CD4-positive, CD25-positive, alpha-beta regulatory T cell (primary cell): Measurements from ENCODE around the gene MAML2. TPM values are rescaled to one million over a fixed set of nuclear protein-coding genes. Genes with fewer than 3 reads are reported as not detected.
A peak's percentile ranks its signal among the peaks of the same experiment; 100 is the strongest.

Experiments
- ATAC-seq, 2 donors: fragments of 150-1000 bp; cut with Tn5 transposase; one replicate each; pipeline ENCODE4 v1.10.0; 2021; ENCODE audit warnings: low read depth in 2 of 2, moderate number of reproducible peaks in 2 of 2, moderate library complexity in 1 of 2
- DNase-seq, 3 donors: peaks; one replicate each; pipeline versions ENCODE4 v3.0.0 to v3.0.0-alpha.2; 2012 to 2022; ENCODE audit warnings: mixed read lengths in 1 of 3
- H3K27ac ChIP-seq: one replicate; pipeline ENCODE4 v1.7.0; 2013; ENCODE audit warnings: mild to moderate bottlenecking, low read length; ENCODE audit not compliant: insufficient read depth, poor library complexity, severe bottlenecking
- H3K27me3 ChIP-seq: one replicate; pipeline ENCODE4 v1.7.0; 2013; ENCODE audit warnings: low read length; ENCODE audit not compliant: control insufficient read depth, insufficient read depth
- H3K36me3 ChIP-seq: one replicate; pipeline ENCODE4 v1.7.0; 2013; ENCODE audit warnings: mild to moderate bottlenecking, low read length, moderate library complexity; ENCODE audit not compliant: control insufficient read depth, insufficient read depth
- H3K4me1 ChIP-seq: 2 replicates; pipeline ENCODE4 v1.7.0; 2013; ENCODE audit warnings: mild to moderate bottlenecking, low read length; ENCODE audit not compliant: insufficient read depth, control insufficient read depth, poor library complexity, severe bottlenecking
- H3K4me3 ChIP-seq: one replicate; pipeline ENCODE4 v1.7.0; 2013; ENCODE audit warnings: low read depth, mild to moderate bottlenecking, low read length, moderate library complexity
- H3K9me3 ChIP-seq, 2 experiments: 1 replicate in 1 of 2; 2 replicates in 1 of 2; pipeline ENCODE4 v1.7.0; 2013; ENCODE audit warnings: low read length in 2 of 2, mild to moderate bottlenecking in 1 of 2, moderate library complexity in 1 of 2; ENCODE audit not compliant: control insufficient read depth in 2 of 2
- H3K27ac Mint-ChIP-seq, 3 donors: one replicate each; pipeline ENCODE4 v1.8.0; 2020 to 2022; ENCODE audit warnings: mild to moderate bottlenecking in 3 of 3, mixed read lengths in 3 of 3, moderate library complexity in 2 of 3
- H3K27me3 Mint-ChIP-seq: one replicate; pipeline ENCODE4 v1.8.0; 2022; ENCODE audit warnings: mild to moderate bottlenecking, mixed read lengths
- H3K36me3 Mint-ChIP-seq: one replicate; pipeline ENCODE4 v1.8.0; 2020; ENCODE audit warnings: mixed read lengths
- H3K4me1 Mint-ChIP-seq, 4 donors: one replicate each; pipeline ENCODE4 v1.8.0; 2020 to 2022; ENCODE audit warnings: mixed read lengths in 4 of 4, mild to moderate bottlenecking in 1 of 4
- H3K4me3 Mint-ChIP-seq, 4 donors: one replicate each; pipeline ENCODE4 v1.8.0; 2020 to 2022; ENCODE audit warnings: mild to moderate bottlenecking in 4 of 4, mixed read lengths in 4 of 4, moderate library complexity in 3 of 4
- H3K9me3 Mint-ChIP-seq, 7 donors: one replicate each; pipeline ENCODE4 v1.8.0; 2020 to 2022; ENCODE audit warnings: mixed read lengths in 7 of 7, mild to moderate bottlenecking in 3 of 7, moderate library complexity in 2 of 7
- polyA plus RNA-seq, 4 donors: library from polyadenylated mRNA; unstranded; fragments of 300-500 nt; fragmentation: Illumina TruSeq; gene quantifications; one replicate each; pipeline ENCODE4 v1.2.3, GENCODE V29; 2021
- total RNA-seq: library from RNA; stranded (reverse); gene quantifications from one replicate; pipeline ENCODE4 v1.2.3, GENCODE V29; 2022

Gene MAML2
- total and polyA plus RNA-seq, 5 donors from 2014 or later = 4.1 to 35.6 (median 9.3) TPM

- Histone ChIP-seq H3K27ac (no peak overlapping the region), H3K27me3 (no peaks in the 10 kb centered on the region), H3K36me3 (peaks cover 4% of the 10 kb centered on the region), H3K4me1 (no peaks in the 10 kb centered on the region), H3K4me3 (no peak overlapping the region), H3K9me3 (no peaks in the 10 kb centered on the region)
- Mint-ChIP-seq H3K27ac (peak overlapping the region in 2 of 3 donors; percentile 27 to 53), H3K36me3 (peaks cover 19% of the 10 kb centered on the region), H3K4me1 (peaks cover 21 to 66% (median 35%) of the 10 kb centered on the region in 4 donors), H3K27me3 (no peaks in the 10 kb centered on the region), H3K4me3 (no peak overlapping the region), H3K9me3 (peaks cover 0 to 1% (median 0%) of the 10 kb centered on the region in 7 donors)
- ATAC-seq (no peak), DNase-seq (no peak)
These were observed 245.1 kb downstream of the MAML2 start for GRCh38 chr11:96097844-96098421.

DNA sequence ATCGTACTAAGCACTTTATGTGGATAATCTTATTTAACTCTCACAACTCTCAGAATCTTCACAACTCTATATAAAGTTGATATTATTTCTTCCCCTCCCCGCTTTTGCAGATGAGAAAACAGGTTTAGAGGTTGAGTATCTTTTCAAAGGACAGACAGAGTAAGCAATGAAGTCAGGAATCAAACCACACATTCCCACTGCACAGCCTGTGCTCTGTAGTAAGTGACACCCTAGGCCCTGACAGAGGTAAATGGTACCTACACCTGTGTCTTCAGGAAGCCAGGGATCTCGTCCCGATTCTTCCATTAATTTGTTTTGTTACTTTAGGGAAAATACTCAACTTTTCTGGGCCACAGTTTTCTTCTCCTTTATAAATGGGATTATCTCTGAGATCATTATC lies 246.6 kb downstream of the MAML2 start:
- ATAC-seq (no peak), DNase-seq (no peak)
- Histone ChIP-seq H3K27ac (no peak overlapping the region), H3K9me3 (no peaks in the 10 kb centered on the region), H3K4me1 (peaks cover 13% of the 10 kb centered on the region), H3K36me3 (peaks cover 7% of the 10 kb centered on the region), H3K4me3 (no peak overlapping the region), H3K27me3 (no peaks in the 10 kb centered on the region)
- Mint-ChIP-seq H3K36me3 (peaks cover 29% of the 10 kb centered on the region), H3K27ac (peak overlapping the region; percentile 52 to 83 (median 65)), H3K4me3 (peak overlapping the region in 1 of 4 donors; percentile 22), H3K4me1 (peaks cover 26 to 79% (median 40%) of the 10 kb centered on the region in 4 donors), H3K9me3 (no peaks in the 10 kb centered on the region), H3K27me3 (no peaks in the 10 kb centered on the region)

DNA sequence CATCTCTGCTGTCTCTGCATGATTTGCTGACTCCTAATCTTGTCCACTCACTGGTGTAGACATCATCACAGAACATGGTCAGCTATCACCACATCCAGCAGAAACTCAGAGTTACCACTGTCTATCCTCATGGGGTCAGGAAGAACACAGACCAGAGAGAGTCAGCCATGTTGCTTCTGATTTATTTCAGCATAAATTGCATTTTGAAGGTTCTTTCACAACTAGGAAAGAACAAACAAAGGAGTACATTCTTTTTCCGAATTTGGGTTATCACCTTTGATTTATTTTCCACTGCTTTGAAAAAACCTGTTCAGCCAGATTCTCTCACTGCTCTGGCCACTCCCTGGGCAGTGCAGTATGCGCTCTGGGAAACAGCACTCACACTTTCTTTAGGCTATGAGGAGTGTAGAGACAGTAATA lies 247.1 kb downstream of the MAML2 start:
- Mint-ChIP-seq H3K27ac (peak overlapping the region in 2 of 3 donors; percentile 65 to 83), H3K27me3 (no peaks in the 10 kb centered on the region), H3K4me3 (no peak overlapping the region), H3K4me1 (peaks cover 26 to 83% (median 41%) of the 10 kb centered on the region in 4 donors), H3K36me3 (peaks cover 33% of the 10 kb centered on the region), H3K9me3 (no peaks in the 10 kb centered on the region)
- Histone ChIP-seq H3K4me3 (no peak overlapping the region), H3K4me1 (peaks cover 13% of the 10 kb centered on the region), H3K9me3 (no peaks in the 10 kb centered on the region), H3K27me3 (no peaks in the 10 kb centered on the region), H3K27ac (no peak overlapping the region), H3K36me3 (peaks cover 7% of the 10 kb centered on the region)
- DNase-seq (no peak), ATAC-seq (no peak)

GRCh38 chr11:96094156-96094555 lies 248.8 kb downstream of the MAML2 start:
- Histone ChIP-seq H3K27me3 (no peaks in the 10 kb centered on the region), H3K9me3 (no peaks in the 10 kb centered on the region), H3K36me3 (peaks cover 16% of the 10 kb centered on the region), H3K4me1 (peaks cover 13% of the 10 kb centered on the region), H3K4me3 (no peak overlapping the region), H3K27ac (no peak overlapping the region)
- ATAC-seq = no peak
- H3K27ac Mint-ChIP-seq = peak overlapping the region; percentile 38 to 58 (median 49)
- H3K9me3 Mint-ChIP-seq = no peaks in the 10 kb centered on the region
- peaks cover 36% of the 10 kb centered on the region for H3K36me3 Mint-ChIP-seq
- no peak overlapping the region for H3K4me3 Mint-ChIP-seq
- no peaks in the 10 kb centered on the region for H3K27me3 Mint-ChIP-seq
- peaks cover 21 to 85% (median 41%) of the 10 kb centered on the region in 4 donors for H3K4me1 Mint-ChIP-seq
- DNase-seq = no peak

DNA sequence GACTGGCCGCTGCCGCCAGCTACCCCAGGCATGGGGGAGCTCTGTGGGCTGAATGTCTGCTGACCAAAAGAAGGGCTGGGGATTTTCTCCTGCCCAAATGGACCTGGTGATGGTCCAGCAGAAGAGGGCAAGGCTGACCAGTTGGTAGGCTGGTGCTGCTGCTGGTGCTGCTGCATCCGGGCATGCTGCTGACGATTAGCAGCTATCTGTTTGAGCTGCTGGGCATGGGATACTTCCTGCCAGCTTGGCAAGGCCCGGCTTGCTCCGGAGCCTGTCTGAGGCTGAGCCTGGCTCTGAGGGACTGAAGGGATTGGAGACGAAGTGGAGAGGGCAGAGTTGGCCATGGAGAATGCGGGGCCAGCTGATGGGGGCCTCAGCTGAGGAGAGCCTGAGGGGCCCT lies 250.5 kb downstream of the MAML2 start:
- H3K4me1 Mint-ChIP-seq = peaks cover 21 to 85% (median 43%) of the 10 kb centered on the region in 4 donors
- H3K27me3 Mint-ChIP-seq = no peaks in the 10 kb centered on the region
- no peak overlapping the region for H3K4me3 Mint-ChIP-seq
- peak overlapping the region; percentile 15 to 95 (median 89) for H3K27ac Mint-ChIP-seq
- ATAC-seq = no peak
- no peak for DNase-seq
- Histone ChIP-seq H3K9me3 (no peaks in the 10 kb centered on the region), H3K36me3 (peaks cover 20% of the 10 kb centered on the region), H3K27me3 (no peaks in the 10 kb centered on the region), H3K4me1 (peaks cover 13% of the 10 kb centered on the region), H3K27ac (no peak overlapping the region), H3K4me3 (no peak overlapping the region)
- no peaks in the 10 kb centered on the region for H3K9me3 Mint-ChIP-seq
- peaks cover 42% of the 10 kb centered on the region for H3K36me3 Mint-ChIP-seq

- peak overlapping the region in 1 of 3 donors; percentile 89 for H3K27ac Mint-ChIP-seq
These were observed 251.5 kb downstream of the MAML2 start for GRCh38 chr11:96091476-96091875.

GRCh38 chr11:96090711-96091110 lies 252.3 kb downstream of the MAML2 start:
- Histone ChIP-seq H3K4me1 (peaks cover 13% of the 10 kb centered on the region), H3K27ac (no peak overlapping the region), H3K9me3 (no peaks in the 10 kb centered on the region), H3K4me3 (no peak overlapping the region), H3K27me3 (no peaks in the 10 kb centered on the region), H3K36me3 (peaks cover 20% of the 10 kb centered on the region)
- ATAC-seq (no peak), DNase-seq (no peak)
- Mint-ChIP-seq H3K9me3 (no peaks in the 10 kb centered on the region), H3K4me3 (no peak overlapping the region), H3K27me3 (no peaks in the 10 kb centered on the region), H3K4me1 (peaks cover 13 to 85% (median 44%) of the 10 kb centered on the region in 4 donors), H3K36me3 (peaks cover 34% of the 10 kb centered on the region), H3K27ac (no peak overlapping the region)

More at GRCh38 chr11:96091476-96091875, 251.5 kb downstream of the MAML2 start:
- H3K27me3 Mint-ChIP-seq = no peaks in the 10 kb centered on the region
- peak; percentile 92 to 97 for ATAC-seq
- H3K36me3 ChIP-seq = peaks cover 20% of the 10 kb centered on the region
- no peak overlapping the region for H3K27ac ChIP-seq
- peaks cover 36% of the 10 kb centered on the region for H3K36me3 Mint-ChIP-seq
- H3K4me3 Mint-ChIP-seq = peak overlapping the region in 1 of 4 donors; percentile 14
- no peaks in the 10 kb centered on the region for H3K9me3 ChIP-seq
- H3K27me3 ChIP-seq = no peaks in the 10 kb centered on the region
- peaks cover 13% of the 10 kb centered on the region for H3K4me1 ChIP-seq
- DNase-seq = peak in 2 of 3 donors; percentile 58 to 71
- peaks cover 14 to 85% (median 43%) of the 10 kb centered on the region in 4 donors for H3K4me1 Mint-ChIP-seq
- H3K4me3 ChIP-seq = no peak overlapping the region
- no peaks in the 10 kb centered on the region for H3K9me3 Mint-ChIP-seq

GRCh38 chr11:96088914-96089313 lies 254.1 kb downstream of the MAML2 start:
- Mint-ChIP-seq H3K4me3 (no peak overlapping the region), H3K27ac (no peak overlapping the region), H3K4me1 (peaks cover 9 to 80% (median 39%) of the 10 kb centered on the region in 4 donors), H3K27me3 (no peaks in the 10 kb centered on the region), H3K36me3 (peaks cover 32% of the 10 kb centered on the region), H3K9me3 (no peaks in the 10 kb centered on the region)
- ATAC-seq (no peak), DNase-seq (no peak)
- H3K9me3 ChIP-seq = no peaks in the 10 kb centered on the region
- no peaks in the 10 kb centered on the region for H3K27me3 ChIP-seq
- H3K4me1 ChIP-seq = peaks cover 13% of the 10 kb centered on the region
- no peak overlapping the region for H3K4me3 ChIP-seq
- peaks cover 20% of the 10 kb centered on the region for H3K36me3 ChIP-seq
- H3K27ac ChIP-seq = no peak overlapping the region
